Endothelial cell (in vitro differentiated cells): ENCODE results near the gene MGRN1. TPM values are rescaled to one million over a fixed set of nuclear protein-coding genes. Genes with fewer than 3 reads are reported as not detected.

Experiments
- DNase-seq: peaks from one replicate; pipeline ENCODE4 v3.0.0; 2021; ENCODE audit warnings: low spot score
- H3K27ac Mint-ChIP-seq: one replicate; pipeline ENCODE4 v1.8.0; 2021; ENCODE audit warnings: mixed read lengths, inconsistent platforms; ENCODE audit not compliant: unreplicated experiment
- H3K27me3 Mint-ChIP-seq: one replicate; pipeline ENCODE4 v1.8.0; 2021; ENCODE audit warnings: mild to moderate bottlenecking, moderate library complexity, mixed read lengths, inconsistent platforms; ENCODE audit not compliant: unreplicated experiment
- H3K36me3 Mint-ChIP-seq: one replicate; pipeline ENCODE4 v1.8.0; 2021; ENCODE audit warnings: mild to moderate bottlenecking, low read depth, mixed read lengths, inconsistent platforms; ENCODE audit not compliant: unreplicated experiment
- H3K4me1 Mint-ChIP-seq: one replicate; pipeline ENCODE4 v1.8.0; 2021; ENCODE audit warnings: mild to moderate bottlenecking, mixed read lengths, inconsistent platforms; ENCODE audit not compliant: unreplicated experiment
- H3K4me3 Mint-ChIP-seq: one replicate; pipeline ENCODE4 v1.8.0; 2021; ENCODE audit warnings: mild to moderate bottlenecking, mixed read lengths, inconsistent platforms; ENCODE audit not compliant: unreplicated experiment
- H3K9me3 Mint-ChIP-seq: one replicate; pipeline ENCODE4 v1.8.0; 2021; ENCODE audit warnings: mixed read lengths, inconsistent platforms; ENCODE audit not compliant: unreplicated experiment
- total RNA-seq: library from RNA; stranded (reverse); fragmentation: NEBNext Ultra II Directional; extraction: Animal tissue kit (Norgen Biotek cat#: 25700); gene quantifications from one replicate; pipeline ENCODE4 v1.2.1, GENCODE V29; 2021; ENCODE audit not compliant: unreplicated experiment
- TF ChIP-seq, protein P1 (sequence below): fragments of 200-600 bp; sonication (generic); IDR thresholded peaks from one replicate; pipeline ENCODE4 v1.5.0; 2021; ENCODE audit warnings: antibody characterized with exemption; ENCODE audit not compliant: unreplicated experiment

The MGRN1 gene
- total RNA-seq, 1 donor from 2014 or later: 82.5 TPM

DNA sequence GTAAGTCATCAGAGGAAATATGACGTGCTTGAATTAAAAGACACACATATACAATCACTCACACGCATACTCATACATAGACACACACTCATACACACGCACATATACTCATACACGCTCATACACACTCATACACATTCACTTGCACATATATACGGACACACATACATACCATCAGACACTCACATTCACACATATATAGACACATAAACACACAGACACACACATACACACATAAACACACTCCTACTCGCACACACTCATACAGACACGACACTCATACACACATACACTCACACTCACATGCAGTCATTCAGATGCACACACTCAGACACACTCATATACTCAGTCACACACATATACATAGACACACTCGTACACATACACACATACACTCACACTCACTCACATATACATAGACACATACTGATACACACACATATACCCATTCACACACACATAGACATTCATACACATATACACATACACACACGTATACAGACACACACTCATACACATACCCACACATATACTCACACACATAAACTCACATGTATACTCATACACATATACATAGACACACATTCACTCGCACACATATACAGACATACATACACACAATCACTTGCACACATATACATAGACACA is 43.8 kb downstream of the MGRN1 start:
- no peak for DNase-seq
- Mint-ChIP-seq H3K27me3 (peaks cover 4% of the 10 kb centered on the region), H3K36me3 (peaks cover 22% of the 10 kb centered on the region), H3K9me3 (no peaks in the 10 kb centered on the region), H3K4me3 (no peak overlapping the region), H3K4me1 (peaks cover 9% of the 10 kb centered on the region), H3K27ac (no peak overlapping the region)
- TF ChIP-seq, protein P1, sequence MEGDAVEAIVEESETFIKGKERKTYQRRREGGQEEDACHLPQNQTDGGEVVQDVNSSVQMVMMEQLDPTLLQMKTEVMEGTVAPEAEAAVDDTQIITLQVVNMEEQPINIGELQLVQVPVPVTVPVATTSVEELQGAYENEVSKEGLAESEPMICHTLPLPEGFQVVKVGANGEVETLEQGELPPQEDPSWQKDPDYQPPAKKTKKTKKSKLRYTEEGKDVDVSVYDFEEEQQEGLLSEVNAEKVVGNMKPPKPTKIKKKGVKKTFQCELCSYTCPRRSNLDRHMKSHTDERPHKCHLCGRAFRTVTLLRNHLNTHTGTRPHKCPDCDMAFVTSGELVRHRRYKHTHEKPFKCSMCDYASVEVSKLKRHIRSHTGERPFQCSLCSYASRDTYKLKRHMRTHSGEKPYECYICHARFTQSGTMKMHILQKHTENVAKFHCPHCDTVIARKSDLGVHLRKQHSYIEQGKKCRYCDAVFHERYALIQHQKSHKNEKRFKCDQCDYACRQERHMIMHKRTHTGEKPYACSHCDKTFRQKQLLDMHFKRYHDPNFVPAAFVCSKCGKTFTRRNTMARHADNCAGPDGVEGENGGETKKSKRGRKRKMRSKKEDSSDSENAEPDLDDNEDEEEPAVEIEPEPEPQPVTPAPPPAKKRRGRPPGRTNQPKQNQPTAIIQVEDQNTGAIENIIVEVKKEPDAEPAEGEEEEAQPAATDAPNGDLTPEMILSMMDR: no peak

DNA sequence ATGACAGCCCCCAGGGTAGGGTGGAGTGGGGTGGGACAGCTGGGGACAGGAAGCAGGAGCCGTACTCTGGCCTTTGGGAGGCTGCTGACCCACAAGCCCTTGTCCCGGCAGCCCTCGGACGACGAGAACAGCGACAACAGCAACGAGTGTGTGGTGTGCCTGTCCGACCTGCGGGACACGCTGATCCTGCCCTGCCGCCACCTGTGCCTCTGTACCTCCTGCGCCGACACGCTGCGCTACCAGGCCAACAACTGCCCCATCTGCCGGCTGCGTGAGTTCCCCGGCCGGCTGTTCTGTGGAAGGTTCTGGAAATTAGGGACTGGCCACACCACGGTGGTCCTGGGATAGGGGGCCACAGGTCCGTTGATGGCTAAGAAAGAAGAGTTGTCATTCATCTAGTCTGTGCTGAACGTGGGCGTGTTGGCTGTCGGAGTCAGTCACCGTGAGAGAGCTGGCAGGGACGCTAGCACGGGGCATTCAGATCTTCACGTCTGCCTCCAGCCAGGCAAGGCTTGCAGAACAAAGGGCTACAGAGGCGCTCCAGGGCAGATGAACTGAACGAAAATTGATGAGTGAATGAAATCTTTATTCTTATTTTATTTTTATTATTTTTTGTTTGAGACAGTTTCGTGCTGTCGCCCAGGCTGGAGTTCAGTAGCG is 48.9 kb downstream of the MGRN1 start:
- TF ChIP-seq, protein P1: no peak
- no peaks in the 10 kb centered on the region for H3K4me1 Mint-ChIP-seq
- H3K36me3 Mint-ChIP-seq: peaks cover 9% of the 10 kb centered on the region
- H3K27ac Mint-ChIP-seq: no peak overlapping the region
- no peak overlapping the region for H3K4me3 Mint-ChIP-seq
- peaks cover 3% of the 10 kb centered on the region for H3K27me3 Mint-ChIP-seq
- no peaks in the 10 kb centered on the region for H3K9me3 Mint-ChIP-seq
- no peak for DNase-seq

DNA sequence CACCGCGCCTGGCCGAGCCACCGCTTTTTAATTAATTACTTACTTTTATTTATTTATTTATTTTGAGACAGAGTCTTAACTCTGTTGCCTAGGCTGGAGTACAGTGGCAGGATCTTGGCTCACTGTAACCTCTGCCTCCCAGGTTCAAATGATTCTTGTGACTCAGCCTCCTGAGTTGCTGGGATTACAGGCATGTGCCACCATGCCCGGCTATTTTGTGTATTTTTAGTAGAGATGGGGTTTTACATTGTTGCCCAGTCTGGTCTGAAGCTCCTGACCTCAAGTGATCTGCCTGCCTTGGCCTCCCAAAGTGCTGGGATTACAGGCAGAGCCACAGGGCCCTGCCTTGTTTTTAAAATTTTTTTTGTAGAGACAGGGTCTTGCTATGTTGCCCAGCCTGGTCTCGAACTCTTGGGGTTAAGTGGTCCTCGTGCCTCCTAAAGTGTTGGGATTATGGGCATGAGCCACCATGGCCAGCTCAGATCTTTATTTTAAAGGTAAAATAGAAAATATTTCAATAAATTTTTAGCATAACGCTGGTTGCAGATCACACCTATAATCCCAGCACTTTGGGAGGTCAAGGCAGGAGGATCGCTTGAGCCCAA is 50.4 kb downstream of the MGRN1 start:
- no peak for DNase-seq
- Mint-ChIP-seq H3K9me3 (no peaks in the 10 kb centered on the region), H3K36me3 (peaks cover 5% of the 10 kb centered on the region), H3K4me1 (no peaks in the 10 kb centered on the region), H3K4me3 (no peak overlapping the region), H3K27ac (no peak overlapping the region), H3K27me3 (peaks cover 4% of the 10 kb centered on the region)
- TF ChIP-seq, protein P1: no peak

- Mint-ChIP-seq H3K27ac (peak overlapping the region; percentile 18), H3K4me3 (no peak overlapping the region), H3K4me1 (no peaks in the 10 kb centered on the region), H3K27me3 (peaks cover 4% of the 10 kb centered on the region), H3K36me3 (peaks cover 5% of the 10 kb centered on the region), H3K9me3 (no peaks in the 10 kb centered on the region)
- TF ChIP-seq, protein P1: no peak
- DNase-seq: no peak
Observed at GRCh38 chr16:4675864-4676786, 51.5 kb downstream of the MGRN1 start.
